ENCODE results near the gene RNF149. TPM values are rescaled to one million over a fixed set of nuclear protein-coding genes. Genes with fewer than 3 reads are reported as not detected.

The RNF149 gene
- polyA plus RNA-seq, 3 donors from 2014 or later = 45.5 to 79.9 (median 50.9) TPM

DNA sequence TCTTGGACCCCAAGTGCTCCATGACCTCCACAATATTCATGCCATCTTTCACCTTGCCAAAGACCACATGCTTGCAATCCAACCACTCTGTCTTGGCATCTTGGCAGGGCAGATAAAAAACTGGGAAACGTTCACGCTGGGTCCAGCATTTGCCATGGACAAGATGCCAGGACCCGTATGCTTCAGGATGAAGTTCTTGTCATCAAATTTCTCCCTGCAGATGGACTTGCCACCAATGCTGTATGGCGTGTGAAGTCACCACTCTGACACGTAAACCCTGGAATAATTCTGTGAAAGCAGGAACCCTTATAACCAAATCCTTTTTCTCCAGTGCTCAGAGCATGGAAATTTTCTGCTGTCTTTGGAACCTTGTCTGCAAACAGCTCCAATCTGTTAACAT lies 34.4 kb downstream of the RNF149 start:
- peaks cover 0 to 2% (median 2%) of the 10 kb centered on the region in 3 donors for H3K27me3 Mint-ChIP-seq (ENCODE audit: low read depth in 3 of 3)
- H3K9me3 Mint-ChIP-seq = no peaks in the 10 kb centered on the region
- no peak for DNase-seq
- peaks cover 11 to 50% (median 15%) of the 10 kb centered on the region in 3 donors for H3K36me3 Mint-ChIP-seq
- H3K4me1 Mint-ChIP-seq = peaks cover 13 to 42% of the 10 kb centered on the region in 2 donors
- H3K4me3 Mint-ChIP-seq = no peak overlapping the region
- peak overlapping the region in 3 of 6 donors; percentile 5 to 75 (median 55) for H3K27ac Mint-ChIP-seq

DNA sequence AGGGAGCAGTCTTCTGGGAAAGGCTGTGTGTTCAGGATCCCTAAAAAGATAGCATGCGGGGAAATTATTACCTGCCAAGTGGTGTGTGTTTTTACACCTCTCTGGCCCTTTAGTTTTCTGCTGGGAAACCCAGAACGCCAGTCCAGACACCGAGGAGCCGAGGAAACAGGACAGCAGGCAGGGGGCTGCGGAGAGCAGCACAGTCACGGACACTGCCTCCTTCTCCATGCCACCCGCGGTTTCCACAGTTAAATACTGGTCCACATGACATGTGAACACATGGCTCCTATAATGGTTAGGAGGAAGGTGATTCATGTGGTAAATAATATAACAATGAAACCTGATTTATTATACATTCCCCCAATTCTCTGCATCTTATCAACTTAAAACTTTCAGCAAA lies 35.4 kb downstream of the RNF149 start:
- H3K4me3 Mint-ChIP-seq = no peak overlapping the region
- peaks cover 11 to 49% (median 21%) of the 10 kb centered on the region in 3 donors for H3K36me3 Mint-ChIP-seq
- H3K4me1 Mint-ChIP-seq = peaks cover 11 to 44% of the 10 kb centered on the region in 2 donors
- peaks cover 0 to 2% (median 2%) of the 10 kb centered on the region in 3 donors for H3K27me3 Mint-ChIP-seq (ENCODE audit: low read depth in 3 of 3)
- no peaks in the 10 kb centered on the region for H3K9me3 Mint-ChIP-seq
- peak overlapping the region in 4 of 6 donors; percentile 17 to 72 (median 36) for H3K27ac Mint-ChIP-seq
- no peak for DNase-seq

DNA sequence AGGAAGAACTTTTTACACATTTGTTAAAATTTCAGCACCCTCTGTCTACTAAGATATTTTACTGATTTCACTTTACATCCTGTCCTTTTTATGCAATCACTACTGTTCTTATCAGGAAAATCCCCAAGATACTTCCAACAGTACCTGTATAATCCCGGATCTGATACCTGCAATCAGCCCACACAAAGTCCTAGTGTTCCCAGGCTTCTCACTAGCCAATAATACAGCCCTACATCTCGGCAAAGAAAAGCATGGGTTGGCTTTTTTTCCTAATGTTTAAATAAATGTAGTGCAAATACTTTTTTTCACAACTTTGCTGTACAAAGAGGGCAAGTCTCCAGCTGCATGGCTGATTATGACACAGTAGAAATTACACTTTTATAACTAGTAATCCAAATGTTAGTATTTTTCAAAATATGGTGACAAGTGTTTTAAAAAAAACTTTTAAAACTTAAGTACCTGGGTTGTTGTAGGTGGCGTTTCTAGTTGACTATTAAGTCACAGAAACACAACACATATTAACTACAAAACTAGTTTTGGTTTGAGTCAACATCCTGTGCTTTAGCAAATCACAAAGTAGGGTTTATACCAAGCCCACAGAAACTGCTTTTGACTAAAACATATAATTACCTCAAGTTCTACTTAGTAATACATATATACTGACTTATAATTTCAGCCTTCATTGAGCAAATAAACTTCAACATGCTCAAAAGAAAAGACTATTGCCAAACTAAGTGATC lies 36.3 kb downstream of the RNF149 start:
- DNase-seq = no peak

DNA sequence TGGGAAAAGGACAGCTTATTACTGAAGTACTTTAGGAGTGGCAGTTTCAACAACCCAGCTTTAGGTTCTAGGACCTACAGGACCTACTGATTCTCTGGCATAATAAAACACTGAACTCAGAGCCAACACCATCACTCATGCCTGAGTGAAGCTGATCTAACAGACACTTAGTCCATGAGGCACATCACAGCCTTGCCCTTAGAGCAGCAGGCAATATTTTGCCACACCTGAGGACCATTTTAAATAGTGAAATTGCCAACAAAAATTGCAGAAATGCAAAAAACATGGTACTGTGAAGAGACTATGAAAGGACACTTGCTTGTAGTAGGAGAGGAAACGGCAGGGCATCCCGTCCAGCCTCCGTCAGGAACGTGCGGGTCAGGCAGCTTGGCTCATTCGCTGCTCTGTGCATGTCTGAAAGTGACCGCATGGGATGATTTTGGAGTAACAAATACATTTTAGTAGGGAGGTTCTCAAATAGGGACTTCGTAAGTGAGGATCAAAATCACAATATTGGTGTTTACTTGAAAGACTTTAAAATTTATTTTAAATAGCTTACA lies 37.7 kb downstream of the RNF149 start:
- Mint-ChIP-seq H3K36me3 (peaks cover 11 to 53% (median 21%) of the 10 kb centered on the region in 3 donors), H3K4me3 (no peak overlapping the region)
- DNase-seq = no peak

More for the DNA sequence above, 36.3 kb downstream of the RNF149 start:
- peaks cover 15 to 47% of the 10 kb centered on the region in 2 donors for H3K4me1 Mint-ChIP-seq
- peak overlapping the region; percentile 34 to 77 (median 66) for H3K27ac Mint-ChIP-seq
- H3K4me3 Mint-ChIP-seq = no peak overlapping the region
- H3K9me3 Mint-ChIP-seq = no peaks in the 10 kb centered on the region
- peaks cover 0 to 2% (median 1%) of the 10 kb centered on the region in 3 donors for H3K27me3 Mint-ChIP-seq (ENCODE audit: low read depth in 3 of 3)
- H3K36me3 Mint-ChIP-seq = peaks cover 11 to 49% (median 21%) of the 10 kb centered on the region in 3 donors

DNA sequence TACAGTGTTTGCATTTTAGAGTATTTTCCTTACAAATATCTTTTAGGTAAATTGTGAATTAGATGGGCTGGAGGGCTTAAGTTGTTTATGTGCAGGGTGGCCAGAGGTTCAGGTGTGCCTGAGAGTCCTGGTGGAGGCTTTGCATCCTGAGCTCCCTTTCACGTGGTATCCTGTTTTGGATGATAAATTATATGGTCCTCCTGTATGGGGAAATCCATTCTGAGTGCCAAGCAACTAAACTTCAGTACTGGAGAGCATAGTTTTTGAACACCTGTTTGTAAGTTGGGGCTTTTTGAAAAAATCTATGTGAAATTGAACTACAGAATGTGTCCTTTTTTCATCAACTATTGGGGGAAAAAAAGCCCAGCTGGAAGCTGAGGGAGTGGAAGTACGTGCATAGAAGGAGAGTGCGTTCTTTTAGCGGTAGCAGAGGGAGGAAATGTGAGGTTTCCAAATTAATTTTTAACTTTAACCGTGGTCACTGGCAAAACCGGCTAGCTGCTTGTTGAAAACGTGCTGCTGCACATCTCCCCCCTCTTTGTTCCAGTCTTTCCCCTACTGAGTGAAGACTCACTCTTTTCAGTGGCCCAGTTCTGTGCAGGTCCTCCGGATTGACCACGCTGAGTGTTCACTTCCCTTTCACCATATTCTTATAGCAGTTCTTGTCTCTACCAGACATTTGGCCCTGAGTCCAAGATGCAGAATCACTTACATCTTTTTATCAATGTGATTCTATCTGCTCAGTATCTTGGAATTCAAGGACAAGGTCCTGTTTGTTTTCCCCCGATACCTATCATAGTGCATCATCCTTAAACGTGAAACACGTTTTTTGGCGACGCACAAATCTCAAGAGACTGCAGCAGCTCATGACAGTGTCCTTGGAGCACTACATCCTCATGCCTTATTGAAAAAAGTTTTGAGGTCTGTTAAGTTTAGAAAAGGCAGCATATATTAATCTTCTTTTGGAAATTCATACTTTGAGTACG lies 40.5 kb downstream of the RNF149 start:
- peaks cover 17 to 46% of the 10 kb centered on the region in 2 donors for H3K4me1 Mint-ChIP-seq
- peaks cover 0 to 2% (median 1%) of the 10 kb centered on the region in 3 donors for H3K27me3 Mint-ChIP-seq (ENCODE audit: low read depth in 3 of 3)
- H3K4me3 Mint-ChIP-seq = no peak overlapping the region
- H3K27ac Mint-ChIP-seq = peak overlapping the region; percentile 58 to 89 (median 76)
- H3K36me3 Mint-ChIP-seq = peaks cover 16 to 61% (median 24%) of the 10 kb centered on the region in 3 donors
- no peaks in the 10 kb centered on the region for H3K9me3 Mint-ChIP-seq
- no peak for DNase-seq

More for the DNA sequence above, 37.7 kb downstream of the RNF149 start:
- Mint-ChIP-seq H3K27ac (peak overlapping the region in 5 of 6 donors; percentile 28 to 64 (median 45)), H3K4me1 (peaks cover 15 to 47% of the 10 kb centered on the region in 2 donors), H3K9me3 (no peaks in the 10 kb centered on the region), H3K27me3 (ENCODE audit: low read depth in 3 of 3) (peaks cover 0 to 2% (median 1%) of the 10 kb centered on the region in 3 donors)

DNA sequence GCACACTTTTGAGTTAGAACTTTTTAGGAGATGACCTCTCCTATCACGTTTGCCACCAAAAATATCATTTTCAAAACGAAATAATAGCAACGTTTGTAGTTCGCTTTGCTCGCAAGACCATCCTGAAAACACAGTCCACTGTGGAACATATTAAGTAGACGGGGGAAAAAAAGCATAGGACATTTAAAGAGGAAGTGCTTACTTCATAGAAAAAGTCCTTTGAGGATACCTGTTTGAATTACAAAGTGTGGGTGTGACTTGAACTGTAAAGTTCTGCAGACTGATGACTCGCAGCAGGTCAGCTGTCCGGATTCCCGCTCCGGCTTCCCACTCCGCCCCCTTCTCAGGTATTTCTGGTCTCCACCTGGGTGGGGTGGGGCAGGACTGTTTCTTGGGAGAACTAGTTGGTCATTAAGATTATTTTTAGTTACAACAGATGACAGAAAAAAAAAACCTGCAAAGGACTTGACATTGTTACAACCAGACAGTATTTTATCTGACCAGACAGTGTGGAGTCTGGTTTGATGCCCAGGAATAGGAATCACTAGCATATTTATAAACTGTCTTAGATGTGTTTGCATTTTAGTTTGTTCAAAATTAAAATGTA lies 42.5 kb downstream of the RNF149 start:
- H3K36me3 Mint-ChIP-seq = peaks cover 16 to 51% (median 24%) of the 10 kb centered on the region in 3 donors
- H3K27ac Mint-ChIP-seq = peak overlapping the region in 4 of 6 donors; percentile 17 to 88 (median 26)
- H3K4me1 Mint-ChIP-seq = peaks cover 13 to 53% of the 10 kb centered on the region in 2 donors
- no peak for DNase-seq
- peaks cover 0 to 2% (median 1%) of the 10 kb centered on the region in 3 donors for H3K27me3 Mint-ChIP-seq (ENCODE audit: low read depth in 3 of 3)
- no peak overlapping the region for H3K4me3 Mint-ChIP-seq
- no peaks in the 10 kb centered on the region for H3K9me3 Mint-ChIP-seq

DNA sequence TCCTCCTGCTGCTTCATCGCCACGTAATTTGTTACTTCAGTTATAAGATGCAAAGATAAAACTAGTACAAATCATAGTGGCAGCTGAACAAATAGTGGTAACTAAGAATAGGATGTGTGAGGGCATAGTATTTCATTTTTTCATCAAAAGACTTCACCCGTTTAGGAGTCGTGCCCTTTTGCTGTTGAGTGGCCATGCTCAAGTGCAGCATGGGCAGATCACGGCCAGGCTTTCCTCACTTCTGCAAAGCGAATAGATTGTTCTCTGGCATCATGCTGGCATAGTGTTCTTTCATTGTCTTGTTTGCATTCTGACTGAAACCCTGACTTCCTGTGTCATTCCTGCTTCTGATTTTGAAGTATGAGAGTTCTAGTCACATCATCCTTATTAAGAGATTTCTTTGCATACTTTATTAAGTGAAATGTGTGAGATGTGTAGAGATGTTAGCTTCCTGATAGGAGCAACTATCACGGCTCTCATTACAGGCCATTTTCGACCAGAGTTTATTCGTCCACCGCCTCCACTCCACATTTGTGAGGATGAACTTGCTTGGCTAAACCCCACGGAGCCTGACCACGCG lies 44.1 kb downstream of the RNF149 start:
- DNase-seq = no peak
- H3K36me3 Mint-ChIP-seq = peaks cover 12 to 43% (median 24%) of the 10 kb centered on the region in 3 donors
- H3K9me3 Mint-ChIP-seq = no peaks in the 10 kb centered on the region
- H3K4me3 Mint-ChIP-seq = no peak overlapping the region
- H3K27ac Mint-ChIP-seq = peak overlapping the region in 5 of 6 donors; percentile 25 to 67 (median 53)
- peaks cover 0 to 1% (median 0%) of the 10 kb centered on the region in 3 donors for H3K27me3 Mint-ChIP-seq (ENCODE audit: low read depth in 3 of 3)
- H3K4me1 Mint-ChIP-seq = peaks cover 12 to 59% of the 10 kb centered on the region in 2 donors

DNA sequence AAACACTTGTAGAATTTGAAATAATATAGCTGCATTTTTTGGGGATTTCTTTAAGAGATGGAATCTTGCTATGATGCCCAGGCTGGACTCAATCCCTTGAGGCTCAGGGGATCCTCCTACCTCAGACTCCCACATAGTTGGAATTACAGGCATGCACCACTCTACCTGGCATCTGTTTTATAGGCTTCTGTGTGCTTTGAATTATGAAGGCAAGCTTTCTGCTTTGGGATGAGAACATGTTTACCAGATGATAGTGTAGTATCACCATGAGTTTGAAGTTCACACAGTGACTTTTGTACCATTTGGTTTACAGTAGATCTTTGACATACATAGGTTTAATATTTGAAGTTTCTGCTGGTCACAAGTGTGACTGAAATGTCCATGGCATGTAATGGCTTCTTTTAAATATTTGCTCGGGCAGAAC lies 45.1 kb downstream of the RNF149 start:
- H3K27ac Mint-ChIP-seq = peak overlapping the region in 4 of 6 donors; percentile 2 to 84 (median 75)
- peaks cover 0 to 1% (median 0%) of the 10 kb centered on the region in 3 donors for H3K27me3 Mint-ChIP-seq (ENCODE audit: low read depth in 3 of 3)
- H3K4me1 Mint-ChIP-seq = peaks cover 17 to 61% of the 10 kb centered on the region in 2 donors
- peaks cover 17 to 45% (median 24%) of the 10 kb centered on the region in 3 donors for H3K36me3 Mint-ChIP-seq
- no peaks in the 10 kb centered on the region for H3K9me3 Mint-ChIP-seq
- DNase-seq = no peak
- no peak overlapping the region for H3K4me3 Mint-ChIP-seq

DNA sequence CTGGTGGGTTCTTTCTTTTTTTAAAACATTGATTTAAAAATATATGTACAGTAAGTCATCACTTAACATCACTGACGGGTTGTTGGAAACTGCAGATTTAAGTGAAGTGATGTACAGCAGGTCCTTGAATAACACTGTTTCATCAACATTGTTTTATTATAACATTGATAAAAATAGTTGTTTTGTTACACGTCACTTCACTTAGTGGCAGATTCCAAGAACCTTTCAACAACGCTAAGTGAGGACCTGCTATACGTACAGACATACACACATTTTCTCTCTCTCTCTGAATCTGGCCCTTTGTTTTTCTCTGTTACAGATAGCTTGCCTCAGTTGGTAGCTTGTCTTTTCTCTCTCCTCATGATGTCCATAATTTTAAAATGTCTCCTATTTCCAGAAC lies 46.4 kb downstream of the RNF149 start:
- Mint-ChIP-seq H3K4me1 (peaks cover 17 to 58% of the 10 kb centered on the region in 2 donors), H3K9me3 (no peaks in the 10 kb centered on the region), H3K36me3 (peaks cover 17 to 40% (median 22%) of the 10 kb centered on the region in 3 donors), H3K4me3 (no peak overlapping the region), H3K27me3 (ENCODE audit: low read depth in 3 of 3) (no peaks in the 10 kb centered on the region), H3K27ac (peak overlapping the region in 2 of 6 donors; percentile 70 to 79)
- DNase-seq = no peak

DNA sequence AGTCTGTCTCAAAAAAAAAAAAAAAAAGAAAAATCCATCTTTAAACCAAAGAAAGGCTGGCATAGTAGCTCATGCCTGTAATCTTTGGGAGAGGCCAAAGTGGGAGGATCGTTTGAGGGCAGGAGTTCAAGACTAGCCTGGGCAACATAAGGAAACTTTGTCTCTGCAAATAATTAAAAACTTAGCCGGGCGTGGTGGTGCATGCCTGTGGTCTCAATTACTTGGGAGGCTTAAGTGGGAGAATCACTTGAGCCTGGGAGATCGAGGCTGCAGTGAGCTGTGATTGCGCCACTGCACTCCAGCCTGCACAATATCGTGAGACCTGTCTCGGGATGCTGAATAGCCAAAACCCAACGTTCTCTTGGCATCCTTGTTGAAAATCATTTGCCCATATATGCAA lies 49.7 kb downstream of the RNF149 start:
- Mint-ChIP-seq H3K27ac (peak overlapping the region in 4 of 6 donors; percentile 36 to 71 (median 50)), H3K4me1 (peaks cover 42 to 81% of the 10 kb centered on the region in 2 donors), H3K27me3 (ENCODE audit: low read depth in 3 of 3) (peaks cover 0 to 4% (median under 1%) of the 10 kb centered on the region in 3 donors), H3K9me3 (no peaks in the 10 kb centered on the region), H3K4me3 (no peak overlapping the region), H3K36me3 (peaks cover 12 to 20% (median 15%) of the 10 kb centered on the region in 3 donors)
- no peak for DNase-seq

DNA sequence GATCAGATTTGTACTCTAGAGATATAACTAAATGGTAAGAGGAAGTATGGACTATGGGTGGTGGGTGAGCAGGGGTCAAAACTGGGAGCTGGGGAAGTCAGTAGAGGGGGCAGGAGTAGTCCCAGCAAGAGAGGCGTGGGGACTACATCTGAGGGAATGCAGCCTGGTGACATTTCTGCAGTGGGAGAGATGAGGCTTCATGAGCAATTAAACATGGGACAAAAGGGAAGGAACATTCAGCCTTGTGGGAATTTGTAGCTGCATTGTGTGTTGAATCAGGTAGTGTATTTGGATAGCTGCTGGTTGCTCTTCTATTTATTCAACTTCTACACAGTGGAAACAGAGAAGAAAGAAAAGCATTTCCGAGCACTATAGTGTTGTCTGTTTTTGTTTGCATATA lies 52.2 kb downstream of the RNF149 start:
- Mint-ChIP-seq H3K4me3 (peak overlapping the region in 3 of 5 donors; percentile 3 to 57 (median 38)), H3K36me3 (peaks cover 5 to 11% (median 10%) of the 10 kb centered on the region in 3 donors), H3K27me3 (ENCODE audit: low read depth in 3 of 3) (peaks cover 12 to 21% (median 17%) of the 10 kb centered on the region in 3 donors), H3K9me3 (no peaks in the 10 kb centered on the region), H3K4me1 (peaks cover 53 to 83% of the 10 kb centered on the region in 2 donors), H3K27ac (peak overlapping the region; percentile 24 to 86 (median 71))
- DNase-seq = no peak

DNA sequence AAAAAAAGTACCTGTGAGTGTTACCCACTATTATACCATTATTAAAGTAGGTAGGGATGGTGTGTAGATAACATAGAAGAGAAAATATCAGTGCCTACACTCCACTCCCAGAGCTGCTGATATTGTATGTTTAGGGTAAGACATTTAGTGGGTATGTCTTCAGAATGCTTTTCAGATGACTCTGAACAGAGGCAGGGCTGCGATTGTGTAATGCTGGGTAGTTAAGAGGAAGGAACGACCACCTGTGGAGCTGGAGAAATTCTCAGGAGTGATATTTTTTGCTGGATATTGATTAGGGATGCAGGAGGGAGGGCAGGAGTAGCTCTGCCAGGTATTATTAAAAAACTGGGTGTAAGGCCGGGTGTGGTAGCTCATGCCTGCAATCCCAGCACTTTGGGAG lies 53.0 kb downstream of the RNF149 start:
- Mint-ChIP-seq H3K27ac (peak overlapping the region; percentile 56 to 79 (median 70)), H3K4me1 (peaks cover 54 to 80% of the 10 kb centered on the region in 2 donors), H3K9me3 (no peaks in the 10 kb centered on the region), H3K27me3 (ENCODE audit: low read depth in 3 of 3) (peaks cover 12 to 21% (median 17%) of the 10 kb centered on the region in 3 donors), H3K36me3 (peaks cover 5 to 11% (median 10%) of the 10 kb centered on the region in 3 donors), H3K4me3 (peak overlapping the region in 3 of 5 donors; percentile 11 to 57 (median 43))
- DNase-seq = no peak

Measured in immature natural killer cell (primary cell).